H9 (cell line): ENCODE data around the gene FGF21. TPM values are rescaled to one million over a fixed set of nuclear protein-coding genes. Genes with fewer than 3 reads are reported as not detected.

Experiments
- DNase-seq: peaks from one replicate; pipeline ENCODE4 v3.0.0-alpha.2; 2017
- H2AFZ ChIP-seq: one replicate; pipeline ENCODE4 v1.6.1; 2013; ENCODE audit warnings: mild to moderate bottlenecking, low read length, control low read depth, moderate library complexity
- H2AK5ac ChIP-seq: 2 replicates; pipeline ENCODE4 v1.6.1; 2013; ENCODE audit warnings: low read length, control low read depth, mixed read lengths; ENCODE audit not compliant: insufficient read length
- H2BK120ac ChIP-seq: one replicate; pipeline ENCODE4 v1.6.1; 2013; ENCODE audit warnings: low read depth, mild to moderate bottlenecking, low read length, control low read depth, inconsistent platforms; ENCODE audit not compliant: poor library complexity, severe bottlenecking
- H2BK12ac ChIP-seq: 2 replicates; pipeline ENCODE4 v1.6.1; 2013; ENCODE audit warnings: low read length, control low read depth, mixed read lengths, low read depth; ENCODE audit not compliant: insufficient read length
- H2BK15ac ChIP-seq: 2 replicates; pipeline ENCODE4 v1.6.1; 2013; ENCODE audit warnings: low read depth, low read length, control low read depth
- H2BK20ac ChIP-seq: one replicate; pipeline ENCODE4 v1.6.1; 2013; ENCODE audit warnings: low read depth, mild to moderate bottlenecking, low read length, control low read depth, inconsistent platforms; ENCODE audit not compliant: poor library complexity, severe bottlenecking
- H2BK5ac ChIP-seq: 2 replicates; pipeline ENCODE4 v1.6.1; 2013; ENCODE audit warnings: low read length, control low read depth, mixed read lengths; ENCODE audit not compliant: insufficient read length
- H3K14ac ChIP-seq: 2 replicates; pipeline ENCODE4 v1.6.1; 2013; ENCODE audit warnings: low read length, control low read depth; ENCODE audit not compliant: insufficient read depth
- H3K18ac ChIP-seq: 2 replicates; pipeline ENCODE4 v1.6.1; 2013; ENCODE audit warnings: low read depth, mild to moderate bottlenecking, mixed read lengths, low read length, control low read depth; ENCODE audit not compliant: insufficient read length
- H3K23ac ChIP-seq: 2 replicates; pipeline ENCODE4 v1.6.1; 2013; ENCODE audit warnings: low read length, control low read depth, mixed read lengths, low read depth; ENCODE audit not compliant: insufficient read length
- H3K23me2 ChIP-seq: 2 replicates; pipeline ENCODE4 v1.6.1; 2013; ENCODE audit warnings: low read depth, mild to moderate bottlenecking, mixed read lengths, low read length, control low read depth; ENCODE audit not compliant: insufficient read length, poor library complexity, severe bottlenecking
- H3K27ac ChIP-seq: 2 replicates; pipeline ENCODE4 v1.5.1; 2013; ENCODE audit warnings: low read length, control low read depth, mixed read lengths, low read depth; ENCODE audit not compliant: insufficient read length
- H3K27me3 ChIP-seq: 2 replicates; pipeline ENCODE4 v1.6.1; 2013; ENCODE audit warnings: low read length, control low read depth, inconsistent platforms; ENCODE audit not compliant: insufficient read depth
- H3K4ac ChIP-seq: 2 replicates; pipeline ENCODE4 v1.6.1; 2013; ENCODE audit warnings: low read depth, mild to moderate bottlenecking, control low read depth, inconsistent platforms, low read length, moderate library complexity
- H3K4me1 ChIP-seq: 2 replicates; pipeline ENCODE4 v1.6.1; 2013; ENCODE audit warnings: low read length, control low read depth, inconsistent platforms; ENCODE audit not compliant: insufficient read depth
- H3K4me2 ChIP-seq: 2 replicates; pipeline ENCODE4 v1.6.1; 2013; ENCODE audit warnings: low read length, control low read depth, mixed read lengths; ENCODE audit not compliant: insufficient read length, insufficient read depth
- H3K56ac ChIP-seq: 2 replicates; pipeline ENCODE4 v1.6.1; 2013; ENCODE audit warnings: low read depth, mild to moderate bottlenecking, mixed read lengths, low read length, control low read depth; ENCODE audit not compliant: insufficient read length
- H3K79me1 ChIP-seq: 2 replicates; pipeline ENCODE4 v1.6.1; 2013; ENCODE audit warnings: low read depth, mild to moderate bottlenecking, moderate library complexity, low read length, control low read depth, inconsistent platforms; ENCODE audit not compliant: insufficient read depth, poor library complexity, severe bottlenecking
- H3K79me2 ChIP-seq: 2 replicates; pipeline ENCODE4 v1.6.1; 2013; ENCODE audit warnings: low read length, control low read depth, inconsistent platforms; ENCODE audit not compliant: insufficient read depth
- H3K9ac ChIP-seq: 2 replicates; pipeline ENCODE4 v1.6.1; 2013; ENCODE audit warnings: low read length, control low read depth, mixed read lengths; ENCODE audit not compliant: insufficient read length; ENCODE audit errors: extremely low read depth
- H3K9me3 ChIP-seq: one replicate; pipeline ENCODE4 v1.6.1; 2013; ENCODE audit warnings: low read depth, low read length, inconsistent platforms; ENCODE audit not compliant: control insufficient read depth
- H3T11ph ChIP-seq: one replicate; pipeline ENCODE4 v1.6.1; 2013; ENCODE audit warnings: mild to moderate bottlenecking, low read length, control low read depth, inconsistent platforms
- H4K20me1 ChIP-seq: one replicate; pipeline ENCODE4 v1.6.1; 2013; ENCODE audit not compliant: control insufficient read depth, insufficient read length, insufficient read depth
- H4K5ac ChIP-seq: 2 replicates; pipeline ENCODE4 v1.6.1; 2013; ENCODE audit warnings: low read depth, mild to moderate bottlenecking, mixed read lengths, low read length, control low read depth; ENCODE audit not compliant: insufficient read length
- H4K8ac ChIP-seq: replicated peaks from 2 replicates; pipeline ENCODE4 v1.6.1; 2013; ENCODE audit warnings: low read length, control low read depth, mixed read lengths, low read depth; ENCODE audit not compliant: insufficient read length
- H4K91ac ChIP-seq: 2 replicates; pipeline ENCODE4 v1.6.1; 2013; ENCODE audit warnings: low read depth, mild to moderate bottlenecking, moderate library complexity, mixed read lengths, low read length, control low read depth; ENCODE audit not compliant: insufficient read length
- H3K27ac Mint-ChIP-seq, 3 experiments: 2 replicates in 2 of 3; 3 replicates in 1 of 3; pipeline ENCODE4 v1.8.0; 2020 to 2021; ENCODE audit warnings: mixed read lengths in 3 of 3, mild to moderate bottlenecking in 1 of 3, moderate library complexity in 1 of 3
- H3K27me3 Mint-ChIP-seq: 2 replicates; pipeline ENCODE4 v1.8.0; 2021; ENCODE audit warnings: low read depth, mild to moderate bottlenecking, moderate library complexity, mixed read lengths
- H3K36me3 Mint-ChIP-seq, 3 experiments: 2 replicates in 2 of 3; 3 replicates in 1 of 3; pipeline ENCODE4 v1.8.0; 2020 to 2021; ENCODE audit warnings: low read depth in 3 of 3, mixed read lengths in 3 of 3; ENCODE audit not compliant: insufficient read depth in 1 of 3
- H3K4me1 Mint-ChIP-seq, 2 experiments: 2 replicates each; pipeline ENCODE4 v1.8.0; 2020; ENCODE audit warnings: mixed read lengths in 2 of 2
- H3K4me3 Mint-ChIP-seq, 2 experiments: 2 replicates in 1 of 2; 3 replicates in 1 of 2; pipeline ENCODE4 v1.8.0; 2020 to 2021; ENCODE audit warnings: mild to moderate bottlenecking in 2 of 2, mixed read lengths in 2 of 2, moderate library complexity in 1 of 2
- H3K9me3 Mint-ChIP-seq, 2 experiments: 2 replicates in 1 of 2; 3 replicates in 1 of 2; pipeline ENCODE4 v1.8.0; 2020; ENCODE audit warnings: mild to moderate bottlenecking in 2 of 2, mixed read lengths in 2 of 2, moderate library complexity in 1 of 2
- CTCF ChIP-seq: fragments of 200-600 bp; sonication (generic); conservative IDR thresholded peaks from 3 replicates; pipeline ENCODE4 v1.8.0; 2021; ENCODE audit warnings: antibody characterized with exemption, mild to moderate bottlenecking
- WGBS: extraction: QIAGEN DNeasy Blood & Tissue Kit; methylation state at CpG from one replicate; pipeline ENCODE4 v1.1.7; 2013; ENCODE audit warnings: missing lambda C conversion rate, low lambda C conversion rate, mixed read lengths; ENCODE audit not compliant: insufficient read length; ENCODE audit errors: extremely low coverage; 5-methylcytosine and 5-hydroxymethylcytosine counted together
- total RNA-seq: library from RNA; stranded (reverse); gene quantifications from 2 replicates; pipeline ENCODE4 v1.2.1, GENCODE V29; 2021

FGF21 gene
- total RNA-seq, 1 experiment from 2014 or later, result 0.90 TPM

DNA sequence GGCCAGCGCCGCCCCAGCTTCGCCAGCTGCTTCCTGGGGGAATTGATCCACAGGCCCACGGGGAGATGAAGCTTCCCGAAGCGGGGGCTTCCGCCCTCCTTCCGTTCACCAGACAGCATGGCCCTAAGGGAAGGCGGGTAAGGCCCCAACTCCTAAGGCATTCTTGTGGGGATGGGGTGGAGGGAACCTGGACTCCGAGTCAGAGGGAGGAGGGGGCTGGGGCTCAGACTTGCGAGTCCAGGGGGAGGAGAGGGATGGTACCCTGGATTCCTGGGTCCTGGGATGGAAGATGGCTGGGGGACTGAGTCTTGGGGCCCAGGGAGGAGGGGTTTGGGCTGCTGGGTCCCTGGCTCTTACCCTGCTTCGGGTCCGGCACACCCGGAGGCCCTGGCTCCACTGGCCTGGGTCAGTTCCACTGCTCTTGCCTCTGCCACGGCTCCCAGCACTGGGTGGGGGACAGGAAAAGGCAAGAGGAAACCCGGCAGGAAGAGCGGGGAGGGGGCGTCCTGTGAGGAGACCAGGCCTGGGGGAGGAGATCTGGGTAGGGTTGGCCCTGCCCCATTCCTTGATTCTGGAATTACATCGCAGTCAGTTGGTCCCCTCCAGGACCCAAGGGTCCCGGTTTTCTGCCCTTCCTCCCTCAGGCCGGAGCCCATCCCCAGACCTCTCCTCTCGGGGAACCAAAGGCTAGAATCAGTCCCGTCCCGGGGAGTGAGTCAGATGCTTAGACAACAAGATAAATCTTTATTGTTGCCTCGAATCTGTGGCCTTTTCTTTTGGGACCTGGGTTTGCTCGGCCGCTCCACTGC, 15.0 kb upstream of the FGF21 start, which contains the start of gene RASIP1:
RASIP1 (minus strand) TSS at position 447 of the 809 bp plus-strand sequence; CDS start at position 119, 328 bp downstream.
- Mint-ChIP-seq H3K36me3 (no peaks in the 10 kb centered on the region), H3K4me1 (peaks cover 22 to 53% of the 10 kb centered on the region in 2 experiments), H3K9me3 (no peaks in the 10 kb centered on the region), H3K27me3 (peaks cover 21% of the 10 kb centered on the region), H3K27ac (peak within 1 kb of the TSS in 2 of 3 experiments; percentile 18 to 76; a peak in 2 of 7 replicates), H3K4me3 (peak within 1 kb of the TSS; percentile 36 to 76)
- Histone ChIP-seq H3K27me3 (no peaks in the 10 kb centered on the region; the same call in 1 of the 2 replicates), H3K9me3 (no peaks in the 10 kb centered on the region), H2AFZ (no peak within 1 kb of the TSS), H3K4ac (no peak within 1 kb of the TSS), H3K23ac (no peak within 1 kb of the TSS), H3K4me2 (peak within 1 kb of the TSS; percentile 54), H4K8ac (no peak within 1 kb of the TSS), H4K5ac (no peak within 1 kb of the TSS), H3K79me1 (no peaks in the 10 kb centered on the region), H3T11ph (no peak within 1 kb of the TSS), H3K9ac (no peak within 1 kb of the TSS), H4K91ac (no peak within 1 kb of the TSS), H2AK5ac (no peak within 1 kb of the TSS), H4K20me1 (no peaks in the 10 kb centered on the region), H3K4me1 (no peaks in the 10 kb centered on the region; the same call in 1 of the 2 replicates), H2BK20ac (no peak within 1 kb of the TSS), H3K18ac (no peak within 1 kb of the TSS), H2BK12ac (no peak within 1 kb of the TSS), H2BK5ac (no peak within 1 kb of the TSS), H3K14ac (no peak within 1 kb of the TSS), H3K23me2 (peaks cover 6% of the 10 kb centered on the region), H3K27ac (no peak within 1 kb of the TSS), H3K56ac (no peak within 1 kb of the TSS), H2BK15ac (no peak within 1 kb of the TSS), H3K79me2 (no peaks in the 10 kb centered on the region), H2BK120ac (no peak within 1 kb of the TSS)
- DNase-seq, result no peak
- no peak for TF ChIP-seq CTCF
- no CpG with 5 or more reads among the region's 27 CpGs for WGBS
